ENCODE data around the gene TMEM119. TPM values are rescaled to one million over a fixed set of nuclear protein-coding genes. Genes with fewer than 3 reads are reported as not detected.

TMEM119 gene
- total and polyA plus RNA-seq, 2 of the 8 experiments (the other 6 are each of a cell fraction or from before 2014, with no cell fraction given): 0.35 to 0.61 TPM

DNA sequence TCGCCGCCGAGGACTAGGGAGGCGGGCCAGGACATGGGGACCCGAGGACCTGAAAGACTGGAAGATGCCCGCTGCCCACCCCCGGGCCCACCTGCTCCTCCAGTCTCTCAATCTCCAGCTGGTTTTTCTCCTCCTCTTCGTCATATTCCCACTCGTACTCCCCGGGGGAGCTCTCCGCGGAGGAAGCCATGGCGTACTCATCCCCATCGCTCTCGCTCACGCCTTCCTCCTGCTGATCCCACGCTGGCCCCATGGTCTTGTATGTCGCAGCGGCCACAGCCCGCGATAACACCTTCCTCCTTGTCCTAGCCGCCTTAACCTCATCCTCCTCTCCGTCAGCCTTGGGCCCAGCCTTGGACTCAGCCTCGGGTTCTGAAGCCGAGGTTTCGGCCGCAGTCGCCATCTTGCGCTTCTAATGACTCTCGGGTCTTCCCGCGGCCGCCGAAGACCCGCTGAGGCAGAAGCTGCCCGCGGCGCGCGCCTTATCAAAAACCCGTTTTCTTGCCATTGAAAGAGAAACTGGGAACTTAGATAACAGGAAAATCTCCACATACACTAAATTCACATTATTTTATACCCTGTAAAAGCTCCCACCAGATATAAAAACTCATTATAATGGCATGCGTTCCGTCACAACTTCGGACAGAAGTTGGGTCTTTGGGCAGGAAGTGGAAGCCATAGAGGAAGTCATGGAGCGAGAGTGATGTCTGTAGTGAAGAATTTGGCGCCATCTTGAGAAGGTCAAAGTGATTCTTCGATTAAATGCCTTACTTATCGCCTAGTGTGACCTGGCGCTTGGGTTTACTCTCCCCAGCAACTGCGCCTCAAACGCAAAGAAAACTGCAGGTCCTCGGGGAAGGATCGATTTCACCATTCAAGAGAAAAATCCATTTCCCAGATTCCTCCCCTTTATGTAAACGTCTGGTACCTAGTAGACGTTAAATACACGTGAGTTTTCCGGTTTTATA, 36.8 kb downstream of the TMEM119 start, which contains the start of gene SART3 (continued):
- TF ChIP-seq, protein P1, sequence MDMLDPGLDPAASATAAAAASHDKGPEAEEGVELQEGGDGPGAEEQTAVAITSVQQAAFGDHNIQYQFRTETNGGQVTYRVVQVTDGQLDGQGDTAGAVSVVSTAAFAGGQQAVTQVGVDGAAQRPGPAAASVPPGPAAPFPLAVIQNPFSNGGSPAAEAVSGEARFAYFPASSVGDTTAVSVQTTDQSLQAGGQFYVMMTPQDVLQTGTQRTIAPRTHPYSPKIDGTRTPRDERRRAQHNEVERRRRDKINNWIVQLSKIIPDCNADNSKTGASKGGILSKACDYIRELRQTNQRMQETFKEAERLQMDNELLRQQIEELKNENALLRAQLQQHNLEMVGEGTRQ (IDR thresholded peaks at IDR 0.05; ENCODE audit: low read length): no peak
- TF ChIP-seq CHD7 (IDR thresholded peaks at IDR 0.05; ENCODE audit: insufficient replicate concordance, low read length) (no peak), POLR2A (IDR thresholded peaks at IDR 0.05; ENCODE audit: control extremely low read depth in 1 of 2, low read depth in 2 of 2, low read length in 2 of 2) (peak; percentile 71 to 84), SP4 (IDR thresholded peaks at IDR 0.05; ENCODE audit: low read length) (peak; percentile 99), CTBP2 (IDR thresholded peaks at IDR 0.05; ENCODE audit: borderline replicate concordance, insufficient read depth, insufficient read length, low read length) (no peak)
- TF ChIP-seq, protein P2, sequence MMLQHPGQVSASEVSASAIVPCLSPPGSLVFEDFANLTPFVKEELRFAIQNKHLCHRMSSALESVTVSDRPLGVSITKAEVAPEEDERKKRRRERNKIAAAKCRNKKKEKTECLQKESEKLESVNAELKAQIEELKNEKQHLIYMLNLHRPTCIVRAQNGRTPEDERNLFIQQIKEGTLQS (IDR thresholded peaks at IDR 0.05; ENCODE audit: insufficient read depth, low read depth, low read length): no peak
- TF ChIP-seq, protein P3, sequence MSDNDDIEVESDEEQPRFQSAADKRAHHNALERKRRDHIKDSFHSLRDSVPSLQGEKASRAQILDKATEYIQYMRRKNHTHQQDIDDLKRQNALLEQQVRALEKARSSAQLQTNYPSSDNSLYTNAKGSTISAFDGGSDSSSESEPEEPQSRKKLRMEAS (IDR thresholded peaks at IDR 0.05): 0 out of 2 replicates have a peak, but pooled peaks have one; percentile 8
